Thyroid gland (tissue), 4 donors: Measurements from ENCODE around the gene SCAMP3. TPM values are rescaled to one million over a fixed set of nuclear protein-coding genes. Genes with fewer than 3 reads are reported as not detected.
A peak's percentile ranks its signal among the peaks of the same experiment; 100 is the strongest.
"Not testable (repeated sequence)": the region's sequence is repeated elsewhere in the genome, so short reads cannot be mapped to it uniquely, and the experiment has no call there.

Experiments used
- DNase-seq, 2 donors: peaks; one replicate each; pipeline ENCODE4 v3.0.0-alpha.2; 2019
- H3K27ac ChIP-seq, 3 donors: fragments of 200-600 bp; sonication (generic); 1 replicate in 2 of 3; 2 replicates in 1 of 3; pipeline ENCODE4 v1.5.1; 2016 to 2019; ENCODE audit warnings: mild to moderate bottlenecking in 1 of 3, moderate library complexity in 1 of 3
- H3K27me3 ChIP-seq: fragments of 200-600 bp; sonication (generic); one replicate; pipeline ENCODE4 v1.5.1; 2019
- H3K36me3 ChIP-seq, 2 donors: fragments of 200-600 bp; sonication (generic); one replicate each; pipeline ENCODE4 v1.5.1; 2016 to 2019
- H3K4me1 ChIP-seq, 2 donors: fragments of 200-600 bp; sonication (generic); one replicate each; pipeline ENCODE4 v1.5.1; 2017 to 2019
- H3K4me3 ChIP-seq, 3 donors: fragments of 200-600 bp; sonication (generic); replicated peaks in 1 of 3; 1 replicate in 2 of 3; 2 replicates in 1 of 3; pipeline ENCODE4 v1.5.1; 2016; ENCODE audit warnings: mild to moderate bottlenecking in 1 of 3
- H3K9me3 ChIP-seq: fragments of 200-600 bp; sonication (generic); one replicate; pipeline ENCODE4 v1.5.1; 2017
- CTCF ChIP-seq, 6 experiments: fragments of 200-600 bp in 3 of 6; fragments of 450-650 bp in 3 of 6; sonication (generic) in 3 of 6; IDR thresholded peaks; one replicate each; pipeline ENCODE4 v1.5.1; 2016 to 2019; ENCODE audit warnings: antibody characterized with exemption in 6 of 6, mild to moderate bottlenecking in 2 of 6, inconsistent platforms in 1 of 6, moderate library complexity in 1 of 6
- POLR2A ChIP-seq, 2 donors: fragments of 450-650 bp; IDR thresholded peaks; one replicate each; pipeline ENCODE4 v1.6.1; 2017; ENCODE audit warnings: antibody characterized with exemption in 2 of 2, mild to moderate bottlenecking in 2 of 2, moderate library complexity in 1 of 2
- WGBS, 2 donors: methylation state at CpG; one replicate each; pipeline ENCODE4 v1.1.5; 2017; 5-methylcytosine and 5-hydroxymethylcytosine counted together
- intact Hi-C: fragments of 100-400 bp; cut with DNase I; formaldehyde crosslinking; loops from one replicate; pipeline ENCODE4 v1.15.1; 2023
- total RNA-seq, 4 donors: library from RNA; depleted of rRNA; stranded (reverse); fragments of >200 nt; gene quantifications; one replicate each; pipeline ENCODE4 v1.2.3, GENCODE V29; 2016

The SCAMP3 gene
- total RNA-seq, 4 donors from 2014 or later: 51.9 to 73.5 (median 62.7) TPM

DNA sequence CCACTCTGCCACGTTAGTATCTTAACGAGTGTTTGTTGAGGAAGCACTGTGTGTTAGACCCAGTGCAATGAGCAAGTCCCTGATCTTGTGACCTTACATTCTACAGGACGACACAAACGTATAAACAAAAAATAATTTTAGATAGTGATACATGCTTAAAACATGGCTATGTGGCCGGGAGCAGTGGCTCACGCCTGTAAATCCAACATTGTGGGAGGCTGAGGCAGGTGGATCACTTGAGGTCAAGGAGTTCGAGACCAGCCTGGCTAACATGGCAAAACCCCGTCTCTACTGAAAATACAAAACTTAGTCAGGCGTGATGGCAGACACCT, 34.1 kb downstream of the SCAMP3 start:
- Histone ChIP-seq H3K27ac (peak overlapping the region; percentile 77 to 87 (median 83)), H3K4me3 (peak overlapping the region in 1 of 3 donors; percentile 32), H3K9me3 (no peaks in the 10 kb centered on the region), H3K36me3 (no peaks in the 10 kb centered on the region), H3K4me1 (peaks cover 25 to 41% of the 10 kb centered on the region in 2 donors), H3K27me3 (no peaks in the 10 kb centered on the region)
- WGBS, 2 donors: 42 to 60% methylated on average over 9 of the region's 9 CpGs
- intact Hi-C loops: no loop called here
- no peak for TF ChIP-seq POLR2A (IDR thresholded peaks at IDR 0.05)
- TF ChIP-seq CTCF (IDR thresholded peaks at IDR 0.05): no peak
- no peak for DNase-seq

DNA sequence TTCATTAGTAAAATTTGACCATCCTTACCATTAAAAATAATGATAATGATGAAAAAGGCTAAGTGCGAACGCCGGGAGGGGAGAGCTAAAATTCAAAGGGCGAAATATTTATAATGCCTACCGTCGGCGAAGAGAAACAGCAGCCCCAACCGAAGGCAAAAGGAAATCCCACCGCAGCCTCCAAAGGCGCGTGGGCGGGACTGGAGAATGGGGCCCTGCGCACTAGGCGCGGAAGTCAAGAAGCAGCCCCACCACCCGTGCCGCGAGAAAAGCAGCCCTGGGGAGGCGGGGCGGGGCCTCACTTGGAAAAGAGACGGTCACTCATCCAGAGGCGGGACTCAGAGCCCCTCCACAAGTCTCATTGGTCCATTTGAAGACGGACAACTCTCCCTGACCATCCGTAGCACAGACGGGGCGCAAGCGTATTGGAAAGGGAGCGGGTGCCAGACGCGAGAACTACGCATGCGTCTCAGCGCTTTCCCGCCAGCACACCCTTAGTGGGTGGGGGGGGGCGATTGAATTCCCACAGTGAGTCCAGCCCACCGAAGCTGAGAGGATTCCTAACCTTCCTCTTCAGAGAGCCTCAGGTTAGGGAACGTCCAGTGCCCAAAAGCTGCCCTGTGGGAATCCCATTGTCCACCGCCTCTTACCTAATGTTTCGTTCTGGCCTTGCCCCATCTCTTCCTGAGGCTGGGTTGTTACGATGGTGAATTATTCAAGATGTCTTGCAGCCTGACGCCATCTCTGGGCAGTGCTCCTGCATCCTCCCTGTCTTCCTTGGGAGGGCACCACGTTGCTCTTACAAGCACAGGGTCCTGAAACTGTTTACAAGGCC, 34.7 kb downstream of the SCAMP3 start:
- intact Hi-C loops: no loop called here
- no peak for TF ChIP-seq CTCF (IDR thresholded peaks at IDR 0.05)
- TF ChIP-seq POLR2A (IDR thresholded peaks at IDR 0.05): peak; percentile 20 to 82
- Histone ChIP-seq H3K9me3 (no peaks in the 10 kb centered on the region), H3K27me3 (no peaks in the 10 kb centered on the region), H3K4me3 (peak overlapping the region; percentile 12 to 32 (median 20)), H3K27ac (peak overlapping the region; percentile 77 to 87 (median 83)), H3K4me1 (peaks cover 25 to 38% of the 10 kb centered on the region in 2 donors), H3K36me3 (no peaks in the 10 kb centered on the region)
- WGBS, 2 donors: 1 to 2% methylated on average over 33 to 41 of the region's 42 CpGs
- peak; percentile 98 to 99 for DNase-seq

GRCh38 chr1:155226910-155227260, 35.3 kb downstream of the SCAMP3 start:
- 1% methylated on average over 19 of the region's 19 CpGs for WGBS, 2 donors
- no peaks in the 10 kb centered on the region for H3K9me3 ChIP-seq
- TF ChIP-seq CTCF (IDR thresholded peaks at IDR 0.05) (no peak), POLR2A (IDR thresholded peaks at IDR 0.05) (no peak)
- peak overlapping the region; percentile 37 to 87 (median 81) for H3K27ac ChIP-seq
- H3K27me3 ChIP-seq: no peaks in the 10 kb centered on the region
- H3K36me3 ChIP-seq: no peaks in the 10 kb centered on the region
- H3K4me1 ChIP-seq: peaks cover 25 to 32% of the 10 kb centered on the region in 2 donors
- H3K4me3 ChIP-seq: peak overlapping the region; percentile 12 to 32 (median 20)
- intact Hi-C loops: no loop called here
- DNase-seq: peak; percentile 53 to 63

- H3K4me1 ChIP-seq: peaks cover 25 to 32% of the 10 kb centered on the region in 2 donors
- peak overlapping the region in 2 of 3 donors; percentile 20 to 32 for H3K4me3 ChIP-seq
- 3 to 4% methylated on average over 7 of the region's 7 CpGs for WGBS, 2 donors
- DNase-seq: peak; percentile 63 to 73
- no peaks in the 10 kb centered on the region for H3K36me3 ChIP-seq
- TF ChIP-seq POLR2A (IDR thresholded peaks at IDR 0.05) (no peak), CTCF (IDR thresholded peaks at IDR 0.05) (peak in 4 of 6 experiments; percentile 39 to 63 (median 43))
- intact Hi-C loops: no loop called here
- no peaks in the 10 kb centered on the region for H3K27me3 ChIP-seq
- peak overlapping the region; percentile 37 to 87 (median 81) for H3K27ac ChIP-seq
- H3K9me3 ChIP-seq: no peaks in the 10 kb centered on the region
Observed at GRCh38 chr1:155226188-155226909, 35.8 kb downstream of the SCAMP3 start.

DNA sequence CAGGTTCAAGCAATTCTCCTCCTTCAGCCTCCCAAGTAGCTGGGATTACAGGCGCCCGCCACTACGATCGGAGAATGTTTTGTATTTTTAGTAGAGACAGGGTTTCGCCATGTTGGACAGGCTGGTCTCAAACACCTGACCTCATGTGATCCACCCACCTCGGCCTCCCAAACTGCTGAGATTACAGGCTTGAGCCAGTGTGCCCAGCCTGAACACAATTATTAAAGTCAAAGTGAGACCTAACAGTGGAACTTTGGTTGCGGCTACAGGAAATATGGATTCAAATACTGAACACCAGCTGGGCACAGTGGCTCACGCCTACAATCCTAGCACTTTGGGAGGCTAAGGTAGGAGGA, 36.8 kb downstream of the SCAMP3 start:
- Histone ChIP-seq H3K4me1 (peaks cover 25 to 32% of the 10 kb centered on the region in 2 donors), H3K27ac (peak overlapping the region; percentile 34 to 81 (median 63))
- H3K9me3 ChIP-seq, intact Hi-C loops, H3K4me3 ChIP-seq, H3K27me3 ChIP-seq, H3K36me3 ChIP-seq: not testable (repeated sequence)
- WGBS, 2 donors: 82 to 91% methylated on average over 8 of the region's 8 CpGs
- peak in 1 of 2 donors; percentile 24 for DNase-seq
